Measurements from ENCODE around the gene CPSF4L. TPM values are rescaled to one million over a fixed set of nuclear protein-coding genes. Genes with fewer than 3 reads are reported as not detected.
A peak's percentile ranks its signal among the peaks of the same experiment; 100 is the strongest.

CPSF4L gene
- polyA plus RNA-seq, 3 donors = not detected

- peaks cover 9% of the 10 kb centered on the region for H3K4me1 Mint-ChIP-seq
- WGBS (ENCODE audit: insufficient coverage) = 37% methylated on average over 7 of the region's 9 CpGs
- no peak overlapping the region for H3K4me2 ChIP-seq (replicated peaks; ENCODE audit: extremely low read depth, low read length, poor library complexity, severe bottlenecking)
- no peak overlapping the region for H3K4me3 ChIP-seq (replicated peaks in 1 of 3; ENCODE audit: low read depth in 2 of 3, low read length in 3 of 3)
- peaks cover 0 to 7% (median 3%) of the 10 kb centered on the region in 3 donors for H3K27me3 Mint-ChIP-seq (ENCODE audit: low read depth in 3 of 3)
- H3K4me1 ChIP-seq (ENCODE audit: control insufficient read depth in 1 of 2, insufficient read depth in 2 of 2, low read length in 2 of 2) = peaks cover 5 to 7% of the 10 kb centered on the region in 2 donors
- no peak overlapping the region for H3K9ac ChIP-seq (ENCODE audit: insufficient read depth, low read length, poor library complexity, severe bottlenecking)
- H3K27ac Mint-ChIP-seq = peak overlapping the region in 2 of 7 donors; percentile 13 to 45
- no peaks in the 10 kb centered on the region for H3K79me2 ChIP-seq (ENCODE audit: insufficient read depth, low read length)
- no peak overlapping the region for H3K27ac ChIP-seq (ENCODE audit: low read depth in 1 of 2, low read length in 2 of 2)
- no peaks in the 10 kb centered on the region for H3K9me3 ChIP-seq (replicated peaks in 1 of 2; ENCODE audit: control insufficient read depth in 1 of 2, insufficient read depth in 1 of 2, low read length in 2 of 2)
- no peaks in the 10 kb centered on the region for H3K36me3 Mint-ChIP-seq
- no peaks in the 10 kb centered on the region for H3K36me3 ChIP-seq (replicated peaks in 1 of 2; ENCODE audit: control insufficient read depth in 1 of 2, insufficient read depth in 2 of 2, low read length in 2 of 2)
- no peaks in the 10 kb centered on the region for H3K27me3 ChIP-seq (ENCODE audit: control insufficient read depth in 2 of 2, insufficient read depth in 2 of 2, low read length in 2 of 2)
- no peak overlapping the region for H3K4me3 Mint-ChIP-seq
- TF ChIP-seq CTCF (IDR thresholded peaks at IDR 0.05) = no peak
- peak in 2 of 3 donors; percentile 50 to 52 for DNase-seq
- no peaks in the 10 kb centered on the region for H4K20me1 ChIP-seq (ENCODE audit: insufficient read depth, low read length)
- H3K9me3 Mint-ChIP-seq = peaks cover 0 to 2% (median 0%) of the 10 kb centered on the region in 7 donors
- H2AFZ ChIP-seq (ENCODE audit: insufficient read depth, low read depth, low read length, poor library complexity, severe bottlenecking) = no peak overlapping the region
- intact Hi-C loops (cut with micrococcal nuclease) = no loop called here
These were observed 9.4 kb upstream of the CPSF4L start for GRCh38 chr17:73271072-73271471.

- Mint-ChIP-seq H3K27me3 (ENCODE audit: low read depth in 3 of 3) (peaks cover 0 to 5% (median 3%) of the 10 kb centered on the region in 3 donors), H3K4me1 (peaks cover 9% of the 10 kb centered on the region), H3K27ac (no peak overlapping the region), H3K9me3 (peaks cover 0 to 2% (median 0%) of the 10 kb centered on the region in 7 donors), H3K36me3 (no peaks in the 10 kb centered on the region), H3K4me3 (no peak overlapping the region)
- no CpG with 5 or more reads among the region's 1 CpG for WGBS (ENCODE audit: insufficient coverage)
- intact Hi-C loops (cut with micrococcal nuclease) = no loop called here
- Histone ChIP-seq H2AFZ (ENCODE audit: insufficient read depth, low read depth, low read length, poor library complexity, severe bottlenecking) (no peak overlapping the region), H4K20me1 (ENCODE audit: insufficient read depth, low read length) (no peaks in the 10 kb centered on the region), H3K36me3 (replicated peaks in 1 of 2; ENCODE audit: control insufficient read depth in 1 of 2, insufficient read depth in 2 of 2, low read length in 2 of 2) (no peaks in the 10 kb centered on the region), H3K27ac (ENCODE audit: low read depth in 1 of 2, low read length in 2 of 2) (no peak overlapping the region), H3K27me3 (ENCODE audit: control insufficient read depth in 2 of 2, insufficient read depth in 2 of 2, low read length in 2 of 2) (no peaks in the 10 kb centered on the region), H3K4me3 (replicated peaks in 1 of 3; ENCODE audit: low read depth in 2 of 3, low read length in 3 of 3) (no peak overlapping the region), H3K9ac (ENCODE audit: insufficient read depth, low read length, poor library complexity, severe bottlenecking) (no peak overlapping the region), H3K4me2 (replicated peaks; ENCODE audit: extremely low read depth, low read length, poor library complexity, severe bottlenecking) (no peak overlapping the region), H3K4me1 (ENCODE audit: control insufficient read depth in 1 of 2, insufficient read depth in 2 of 2, low read length in 2 of 2) (peaks cover 5 to 7% of the 10 kb centered on the region in 2 donors), H3K9me3 (replicated peaks in 1 of 2; ENCODE audit: control insufficient read depth in 1 of 2, insufficient read depth in 1 of 2, low read length in 2 of 2) (no peaks in the 10 kb centered on the region), H3K79me2 (ENCODE audit: insufficient read depth, low read length) (no peaks in the 10 kb centered on the region)
- DNase-seq = no peak
- TF ChIP-seq CTCF (IDR thresholded peaks at IDR 0.05) = no peak
These were observed 8.1 kb upstream of the CPSF4L start for GRCh38 chr17:73269791-73270190.

All from CD14-positive monocyte (primary cell).